Keratinocyte (primary cell): ENCODE measurements around the gene ARMC6. TPM values are rescaled to one million over a fixed set of nuclear protein-coding genes. Genes with fewer than 3 reads are reported as not detected.

Source experiments
- DNase-seq: peaks from one replicate; pipeline ENCODE4 v3.0.0-alpha.2; 2011; ENCODE audit warnings: low read depth, missing footprints, low spot score
- FAIRE-seq: peaks from 2 replicates; lab custom pipeline; 2011; peaks lifted over from hg19 to GRCh38; lab: Jason Lieb, UNC
- H2AFZ ChIP-seq: 2 replicates; pipeline ENCODE4 v1.6.0; 2012; ENCODE audit warnings: low read length, control low read depth, inconsistent platforms; ENCODE audit not compliant: control insufficient read depth
- H3K27ac ChIP-seq: 2 replicates; pipeline ENCODE4 v1.5.1; 2011; ENCODE audit warnings: low read length; ENCODE audit not compliant: control insufficient read depth, insufficient read depth
- H3K27me3 ChIP-seq: 3 replicates; pipeline ENCODE4 v1.6.0; 2011; ENCODE audit warnings: low read length; ENCODE audit not compliant: control insufficient read depth, insufficient read depth; ENCODE audit errors: extremely low read depth
- H3K36me3 ChIP-seq, 2 experiments: 2 replicates in 1 of 2; 3 replicates in 1 of 2; pipeline ENCODE4 v1.5.1; 2011; ENCODE audit warnings: low read length in 2 of 2, mild to moderate bottlenecking in 1 of 2; ENCODE audit not compliant: control insufficient read depth in 2 of 2, insufficient read depth in 2 of 2; ENCODE audit errors: extremely low read depth in 1 of 2
- H3K4me1 ChIP-seq: 3 replicates; pipeline ENCODE4 v1.5.1; 2011; ENCODE audit warnings: low read length; ENCODE audit not compliant: control insufficient read depth, insufficient read depth; ENCODE audit errors: extremely low read depth
- H3K4me2 ChIP-seq: 3 replicates; pipeline ENCODE4 v1.6.0; 2011; ENCODE audit warnings: low read depth, low read length; ENCODE audit not compliant: control insufficient read depth, insufficient read depth; ENCODE audit errors: extremely low read depth
- H3K4me3 ChIP-seq, 3 experiments: fragments of 200-600 bp in 1 of 3; sonication (generic) in 1 of 3; 2 replicates in 2 of 3; 3 replicates in 1 of 3; pipeline ENCODE4 v1.5.1; 2011 to 2016; ENCODE audit warnings: low read length in 3 of 3, mild to moderate bottlenecking in 3 of 3, control low read depth in 2 of 3, inconsistent platforms in 1 of 3, low read depth in 1 of 3, mixed read lengths in 1 of 3, mixed run types in 1 of 3, moderate library complexity in 1 of 3; ENCODE audit not compliant: control insufficient read depth in 2 of 3, insufficient read depth in 2 of 3; ENCODE audit errors: extremely low read depth in 1 of 3
- H3K79me2 ChIP-seq: 2 replicates; pipeline ENCODE4 v1.6.0; 2012; ENCODE audit warnings: low read length; ENCODE audit not compliant: control insufficient read depth, insufficient read depth
- H3K9ac ChIP-seq: 3 replicates; pipeline ENCODE4 v1.6.0; 2011; ENCODE audit warnings: low read length; ENCODE audit not compliant: control insufficient read depth, insufficient read depth; ENCODE audit errors: extremely low read depth
- H3K9me1 ChIP-seq: 3 replicates; pipeline ENCODE4 v1.6.0; 2011; ENCODE audit warnings: low read length; ENCODE audit not compliant: control insufficient read depth, insufficient read depth; ENCODE audit errors: extremely low read depth
- H3K9me3 ChIP-seq: 2 replicates; pipeline ENCODE4 v1.5.1; 2012; ENCODE audit warnings: low read depth, low read length; ENCODE audit not compliant: control insufficient read depth
- H4K20me1 ChIP-seq: 3 replicates; pipeline ENCODE4 v1.6.0; 2011; ENCODE audit warnings: low read length; ENCODE audit not compliant: control insufficient read depth, insufficient read depth; ENCODE audit errors: extremely low read depth
- CTCF ChIP-seq, 3 experiments: IDR thresholded peaks in 1 of 3; conservative IDR thresholded peaks in 1 of 3; optimal IDR thresholded peaks in 1 of 3; 2 replicates in 2 of 3; 3 replicates in 1 of 3; pipeline versions ENCODE3 to v1.5.1; 2011; ENCODE audit warnings: low read length in 3 of 3, mild to moderate bottlenecking in 3 of 3, moderate library complexity in 2 of 3, control low read depth in 1 of 3, inconsistent platforms in 1 of 3; ENCODE audit not compliant: insufficient read depth in 2 of 3; ENCODE audit errors: extremely low read depth in 1 of 3
- EZH2 ChIP-seq: IDR thresholded peaks from one replicate; pipeline ENCODE4 v1.6.1; 2012; ENCODE audit warnings: inconsistent platforms, mild to moderate bottlenecking, low read length, moderate library complexity
- dilution Hi-C: fragments of 300-500 bp; cut with MboI; formaldehyde crosslinking; loops from one replicate; pipeline ENCODE4 v1.7.0; 2020; ENCODE audit warnings: low sequenced_read_pairs; ENCODE audit not compliant: extremely low pct_ligation_motif_present
- polyA plus RNA-seq, 5 experiments: library from polyadenylated mRNA; depleted of rRNA in 3 of 5; stranded (reverse) in 3 of 5; stranded (forward) in 1 of 5; unstranded in 1 of 5; fragments of >200 nt; gene quantifications; 1 replicate in 1 of 5; 2 replicates in 3 of 5; 3 replicates in 1 of 5; pipeline versions ENCODE4 v1.2.1 to v1.2.3, GENCODE V29; 2011 to 2012; ENCODE audit warnings: missing spikeins in 2 of 5, low read depth in 1 of 5, low replicate concordance in 1 of 5

ARMC6 gene
- polyA plus RNA-seq, 1 donor (not counting 4 experiments of a cell fraction or from before 2014, with no cell fraction given): 23.8 TPM

- FAIRE-seq: no peak
- Histone ChIP-seq H3K36me3 (no peaks in the 10 kb centered on the region), H3K79me2 (no peaks in the 10 kb centered on the region), H3K9me1 (no peaks in the 10 kb centered on the region), H4K20me1 (no peaks in the 10 kb centered on the region), H3K9me3 (no peaks in the 10 kb centered on the region), H3K4me3 (no peak overlapping the region), H3K4me2 (no peak overlapping the region), H3K4me1 (no peaks in the 10 kb centered on the region), H3K27ac (no peak overlapping the region), H3K9ac (no peak overlapping the region), H2AFZ (no peak overlapping the region), H3K27me3 (no peaks in the 10 kb centered on the region)
- no peak for TF ChIP-seq EZH2
- no peak for TF ChIP-seq CTCF (optimal IDR thresholded peaks at IDR 0.05 in 1 of 3, IDR thresholded peaks at IDR 0.05 in 1 of 3, conservative IDR thresholded peaks at IDR 0.05 in 1 of 3; ENCODE audit: extremely low read depth in 1 of 3, insufficient read depth in 2 of 3, low read length in 3 of 3)
- DNase-seq: no peak
- dilution Hi-C loops: no loop called here
These were observed 40.9 kb downstream of the ARMC6 start for GRCh38 chr19:19074196-19074882.

GRCh38 chr19:19075126-19075525, 41.7 kb downstream of the ARMC6 start:
- no peak for TF ChIP-seq EZH2
- TF ChIP-seq CTCF (optimal IDR thresholded peaks at IDR 0.05 in 1 of 3, IDR thresholded peaks at IDR 0.05 in 1 of 3, conservative IDR thresholded peaks at IDR 0.05 in 1 of 3; ENCODE audit: extremely low read depth in 1 of 3, insufficient read depth in 2 of 3, low read length in 3 of 3): no peak
- Histone ChIP-seq H3K27ac (no peak overlapping the region), H3K9me1 (no peaks in the 10 kb centered on the region), H3K9me3 (no peaks in the 10 kb centered on the region), H3K4me2 (no peak overlapping the region), H4K20me1 (no peaks in the 10 kb centered on the region), H3K36me3 (no peaks in the 10 kb centered on the region), H3K79me2 (no peaks in the 10 kb centered on the region), H3K27me3 (no peaks in the 10 kb centered on the region), H3K4me1 (no peaks in the 10 kb centered on the region), H2AFZ (no peak overlapping the region), H3K9ac (no peak overlapping the region), H3K4me3 (no peak overlapping the region)
- dilution Hi-C loops: no loop called here
- FAIRE-seq (no peak), DNase-seq (no peak)
